ENCODE data around the gene PPP1R3C. TPM values are rescaled to one million over a fixed set of nuclear protein-coding genes. Genes with fewer than 3 reads are reported as not detected.
A peak's percentile ranks its signal among the peaks of the same experiment; 100 is the strongest.

Gene PPP1R3C
- total RNA-seq, result 0.89 and 1.8 TPM in 2 replicates

DNA sequence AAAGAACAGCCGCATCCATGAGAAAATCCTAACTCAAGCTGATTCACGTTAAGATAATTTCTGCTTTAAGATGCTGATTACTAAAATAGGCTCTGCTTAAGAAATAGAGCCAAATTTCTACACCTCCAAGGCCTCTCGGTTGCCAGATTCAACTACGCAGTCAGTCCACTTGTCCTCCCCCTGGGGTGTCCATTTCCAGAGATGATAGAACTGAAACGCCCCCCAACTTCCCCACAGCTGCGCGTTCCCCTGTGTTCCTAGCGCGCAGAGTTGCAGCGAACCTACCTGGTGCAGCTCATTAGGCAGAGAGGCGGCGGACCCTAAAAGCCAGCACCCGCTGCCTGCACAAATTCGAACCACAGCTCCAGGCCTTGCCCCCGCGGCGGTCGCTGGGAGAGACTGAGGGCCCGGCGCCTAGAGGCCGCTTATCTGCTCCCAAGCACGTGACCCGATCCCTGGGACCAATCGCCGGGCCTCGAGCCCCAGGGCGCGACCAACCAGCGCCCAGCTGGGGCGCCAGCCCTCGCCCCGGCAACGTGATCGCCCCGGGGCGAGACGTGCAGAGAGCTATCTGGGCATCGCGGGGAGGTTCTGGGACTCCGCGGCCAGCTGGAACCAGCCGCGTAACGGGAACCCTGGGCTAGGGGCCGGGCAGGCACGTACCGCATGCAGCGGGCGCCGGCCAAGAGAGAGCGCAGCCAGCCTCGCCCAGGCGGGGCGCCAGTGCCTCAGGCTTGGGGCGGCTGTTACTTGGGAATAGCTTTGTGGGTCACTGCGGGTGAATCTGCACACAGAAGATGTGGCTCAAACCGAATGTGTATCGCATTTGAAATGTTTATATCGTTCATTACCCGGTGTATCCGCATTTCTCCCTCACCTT is at the start of gene PPP1R3C:
PPP1R3C (minus strand) TSS at position 401 of the 880 bp plus-strand sequence; CDS start at position 299, 102 bp downstream.
- peak; percentile 48 for TF ChIP-seq CTCF (IDR thresholded peaks at IDR 0.05; ENCODE audit: insufficient read depth, low read length, poor library complexity, severe bottlenecking)

DNA sequence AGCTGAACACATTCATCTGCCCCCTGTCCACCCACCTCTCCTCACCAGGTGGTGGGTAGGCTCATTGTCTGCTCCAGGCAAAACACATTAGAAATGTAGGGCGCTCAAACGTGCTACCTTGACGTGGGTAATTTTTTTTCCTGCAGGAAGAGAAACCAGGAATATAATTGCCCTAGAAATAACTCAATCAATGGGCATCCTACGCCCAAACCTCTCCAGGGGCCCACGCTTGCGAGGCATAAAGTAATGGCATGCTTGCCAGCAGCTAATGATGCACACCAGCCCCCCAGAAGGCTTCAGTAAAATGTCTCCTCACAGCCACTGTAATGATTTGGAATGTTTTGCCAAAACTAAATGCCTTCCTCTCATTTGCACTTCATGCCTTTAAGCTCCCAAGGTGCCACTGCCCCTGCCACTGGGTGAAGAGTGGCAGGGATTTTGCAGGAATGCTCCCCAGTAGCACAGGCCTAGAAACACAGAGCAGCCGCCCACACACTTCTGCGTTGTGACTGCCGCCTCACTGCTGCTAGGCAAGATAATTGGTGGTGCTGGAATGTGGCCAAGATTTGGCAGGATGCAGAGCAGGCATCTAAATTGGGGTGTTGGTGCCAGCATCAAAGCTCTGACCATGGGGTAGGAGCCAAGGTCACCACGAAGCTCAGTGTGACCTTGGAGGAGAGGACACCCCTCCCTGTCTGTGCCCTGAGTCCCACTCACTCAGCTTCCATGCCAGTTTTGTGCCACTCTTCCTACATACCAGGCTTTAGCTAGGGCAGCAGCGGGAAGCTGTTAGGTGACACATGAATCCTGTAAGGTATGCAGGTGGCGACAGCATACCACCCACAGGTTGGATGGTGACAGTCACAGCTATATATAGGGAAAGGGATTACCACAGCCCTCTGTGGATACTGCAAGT is 48.7 kb upstream of the PPP1R3C start:
- Histone ChIP-seq H3K36me3 (ENCODE audit: control insufficient read depth, insufficient read depth, low read length) (no peaks in the 10 kb centered on the region), H3K4me3 (ENCODE audit: low read depth, low read length) (no peak overlapping the region), H3K27me3 (ENCODE audit: control insufficient read depth, insufficient read depth, low read length) (no peaks in the 10 kb centered on the region)
- no peak for DNase-seq (ENCODE audit: low read depth)
- no peak for TF ChIP-seq CTCF (IDR thresholded peaks at IDR 0.05; ENCODE audit: insufficient read depth, low read length, poor library complexity, severe bottlenecking)

More for the DNA sequence above, at the start of gene PPP1R3C:
- H3K4me3 ChIP-seq (ENCODE audit: low read depth, low read length), result peak within 1 kb of the TSS; percentile 53
- no peaks in the 10 kb centered on the region for H3K27me3 ChIP-seq (ENCODE audit: control insufficient read depth, insufficient read depth, low read length)
- no peaks in the 10 kb centered on the region for H3K36me3 ChIP-seq (ENCODE audit: control insufficient read depth, insufficient read depth, low read length)
- DNase-seq (ENCODE audit: low read depth), result peak; percentile 50

DNA sequence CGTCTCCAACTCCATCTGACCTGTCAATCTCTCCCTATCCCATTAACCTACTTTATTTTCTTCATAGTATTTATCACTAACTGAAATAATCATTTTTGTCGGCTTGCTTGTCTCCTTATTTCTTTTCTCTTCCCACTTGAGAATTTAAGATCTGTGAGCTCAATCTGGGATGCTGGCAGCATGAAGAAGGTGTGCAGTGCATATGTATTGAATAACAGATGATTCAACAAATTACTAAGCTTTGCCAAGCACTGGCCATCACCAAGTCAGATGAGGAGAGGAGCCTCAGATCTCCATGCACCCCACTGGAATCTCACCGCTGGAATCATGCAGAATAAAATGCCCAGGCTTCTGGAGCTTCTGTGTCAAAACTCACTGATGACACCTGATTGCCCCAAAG is 47.6 kb upstream of the PPP1R3C start:
- Histone ChIP-seq H3K27me3 (ENCODE audit: control insufficient read depth, insufficient read depth, low read length) (no peaks in the 10 kb centered on the region), H3K4me3 (ENCODE audit: low read depth, low read length) (no peak overlapping the region), H3K36me3 (ENCODE audit: control insufficient read depth, insufficient read depth, low read length) (no peaks in the 10 kb centered on the region)
- no peak for TF ChIP-seq CTCF (IDR thresholded peaks at IDR 0.05; ENCODE audit: insufficient read depth, low read length, poor library complexity, severe bottlenecking)
- no peak for DNase-seq (ENCODE audit: low read depth)

DNA sequence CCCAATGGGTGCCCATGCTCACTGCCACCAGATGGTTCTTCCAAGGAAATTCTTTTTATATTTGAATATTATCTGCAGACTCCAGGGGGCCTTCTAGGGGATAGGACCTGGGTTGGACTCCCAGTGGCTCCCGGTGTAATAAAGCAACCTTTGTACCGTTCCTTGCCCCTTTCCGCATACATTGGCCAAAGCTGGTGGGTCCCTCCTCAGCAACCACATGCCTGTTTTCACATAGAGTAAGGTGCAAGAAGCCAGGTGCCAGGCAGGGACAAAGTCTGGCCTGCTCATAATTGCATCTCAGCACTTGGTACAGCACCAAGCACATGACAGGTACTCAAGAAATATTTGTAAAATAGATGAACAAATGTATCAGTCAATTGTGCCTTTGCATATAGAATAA is 46.4 kb upstream of the PPP1R3C start:
- H3K27me3 ChIP-seq (ENCODE audit: control insufficient read depth, insufficient read depth, low read length), result no peaks in the 10 kb centered on the region
- no peak for TF ChIP-seq CTCF (IDR thresholded peaks at IDR 0.05; ENCODE audit: insufficient read depth, low read length, poor library complexity, severe bottlenecking)
- no peaks in the 10 kb centered on the region for H3K36me3 ChIP-seq (ENCODE audit: control insufficient read depth, insufficient read depth, low read length)
- no peak overlapping the region for H3K4me3 ChIP-seq (ENCODE audit: low read depth, low read length)
- no peak for DNase-seq (ENCODE audit: low read depth)

- no peak for TF ChIP-seq CTCF (IDR thresholded peaks at IDR 0.05; ENCODE audit: insufficient read depth, low read length, poor library complexity, severe bottlenecking)
- no peak for DNase-seq (ENCODE audit: low read depth)
- Histone ChIP-seq H3K36me3 (ENCODE audit: control insufficient read depth, insufficient read depth, low read length) (no peaks in the 10 kb centered on the region), H3K27me3 (ENCODE audit: control insufficient read depth, insufficient read depth, low read length) (no peaks in the 10 kb centered on the region), H3K4me3 (ENCODE audit: low read depth, low read length) (no peak overlapping the region)
Observed at GRCh38 chr10:91677911-91678310, 45.0 kb upstream of the PPP1R3C start.

All from kidney epithelial cell (primary cell).